GM21825 (cell line): Measurements from ENCODE around the gene AFTPH.

Experiments
- ATAC-seq: cut with Tn5 transposase; IDR thresholded peaks from one replicate; pipeline ENCODE4 v1.9.1; 2021; ENCODE audit warnings: mild to moderate bottlenecking, moderate library complexity; ENCODE audit not compliant: unreplicated experiment

AFTPH gene

GRCh38 chr2:64586883-64587481, 62.9 kb downstream of the AFTPH start:
- no peak for ATAC-seq

DNA sequence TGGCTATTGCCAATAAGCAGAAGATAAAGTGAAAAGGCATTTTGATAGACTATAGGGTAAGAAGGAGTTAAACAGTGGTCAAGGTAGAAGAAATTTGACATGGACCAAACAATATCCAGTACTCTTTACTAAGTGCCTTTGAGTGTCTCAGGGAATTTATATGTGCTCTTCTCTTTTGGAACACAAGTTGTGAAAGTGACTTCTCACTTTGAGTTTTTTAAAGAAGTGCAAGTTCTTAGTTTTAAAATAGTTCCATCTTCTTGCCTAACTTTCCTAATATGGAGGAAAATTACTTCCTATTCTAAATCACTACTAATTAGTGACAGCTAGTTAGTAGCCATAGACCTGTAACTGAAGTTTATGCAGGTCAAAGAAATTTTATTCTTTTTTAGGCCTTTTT, 63.4 kb downstream of the AFTPH start:
- no peak for ATAC-seq

DNA sequence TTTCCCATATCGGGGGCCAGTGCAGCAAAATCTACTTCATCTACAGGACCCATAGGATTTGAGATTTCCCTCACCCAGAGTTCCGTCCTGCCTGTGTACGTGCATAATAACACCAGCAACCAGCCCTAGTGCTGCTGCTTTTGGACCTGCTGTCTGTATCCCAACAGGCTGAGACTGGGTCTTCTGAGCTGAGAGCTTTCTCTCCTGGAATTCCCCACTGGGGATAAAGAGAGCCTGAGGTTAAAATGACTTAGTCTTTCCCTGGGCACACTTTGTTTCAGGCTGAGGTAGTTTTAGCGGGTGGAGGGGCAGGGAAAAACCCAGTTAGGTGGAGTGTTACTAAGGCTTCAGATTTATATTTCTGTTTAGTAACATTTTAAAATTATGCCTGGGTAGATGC, 67.1 kb downstream of the AFTPH start:
- no peak for ATAC-seq

- no peak for ATAC-seq
Observed at GRCh38 chr2:64593035-64593655, 69.0 kb downstream of the AFTPH start.

DNA sequence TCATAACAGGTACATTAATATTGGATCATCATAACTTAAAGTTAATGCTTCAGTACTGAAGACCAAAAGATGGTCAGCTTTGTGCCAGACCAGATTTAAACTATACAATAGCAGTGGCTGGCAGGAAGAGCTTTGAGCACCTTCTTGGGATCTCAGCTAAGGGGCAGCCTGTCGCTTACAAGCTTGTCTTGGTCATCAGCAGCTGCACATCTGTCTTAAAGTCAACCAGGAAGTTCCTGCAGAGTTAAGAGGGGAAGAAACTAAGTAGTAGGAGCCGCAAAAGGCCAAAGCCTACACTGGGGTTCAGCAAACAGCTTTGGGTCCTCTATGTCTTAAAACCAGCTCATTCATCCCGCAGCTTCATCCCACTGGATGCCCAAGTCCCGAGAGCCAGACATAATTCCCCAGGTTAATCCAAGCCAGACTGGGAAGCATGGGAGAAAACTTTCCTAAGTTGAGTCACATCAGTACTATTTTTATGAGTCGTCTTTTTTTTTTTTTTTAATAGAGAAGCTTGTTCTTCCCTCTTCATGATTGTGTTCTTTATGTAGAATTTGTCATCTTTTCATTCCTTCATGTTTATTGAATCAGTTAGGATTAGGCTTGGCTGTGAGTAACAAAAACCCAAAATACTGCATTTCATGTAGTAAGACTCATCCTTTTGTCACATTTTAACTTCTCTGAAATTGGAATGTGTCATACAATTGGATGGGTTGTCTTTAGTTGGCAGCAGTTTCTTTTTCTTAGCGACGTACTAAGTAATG, 70.3 kb downstream of the AFTPH start:
- ATAC-seq: no peak

GRCh38 chr2:64595397-64596176, 71.5 kb downstream of the AFTPH start:
- no peak for ATAC-seq

DNA sequence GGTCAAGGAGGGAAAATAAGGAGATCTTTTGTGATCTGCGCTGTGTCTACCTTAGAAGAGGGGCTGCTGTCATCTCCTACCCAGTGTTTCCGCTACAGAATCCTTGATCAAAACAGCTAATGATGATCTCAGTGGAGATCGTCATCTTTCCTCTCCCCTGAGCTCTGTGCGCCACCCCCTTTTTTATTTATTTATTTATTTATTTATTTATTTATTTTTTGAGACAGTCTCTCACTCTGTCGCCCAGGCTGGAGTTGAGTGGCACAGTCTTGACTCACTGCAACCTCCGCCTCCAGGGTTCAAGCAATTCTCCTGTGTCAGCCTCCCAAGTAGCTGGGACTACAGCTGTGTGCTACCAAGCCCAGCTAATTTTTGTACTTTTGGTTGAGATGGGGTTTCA, 74.1 kb downstream of the AFTPH start:
- no peak for ATAC-seq

DNA sequence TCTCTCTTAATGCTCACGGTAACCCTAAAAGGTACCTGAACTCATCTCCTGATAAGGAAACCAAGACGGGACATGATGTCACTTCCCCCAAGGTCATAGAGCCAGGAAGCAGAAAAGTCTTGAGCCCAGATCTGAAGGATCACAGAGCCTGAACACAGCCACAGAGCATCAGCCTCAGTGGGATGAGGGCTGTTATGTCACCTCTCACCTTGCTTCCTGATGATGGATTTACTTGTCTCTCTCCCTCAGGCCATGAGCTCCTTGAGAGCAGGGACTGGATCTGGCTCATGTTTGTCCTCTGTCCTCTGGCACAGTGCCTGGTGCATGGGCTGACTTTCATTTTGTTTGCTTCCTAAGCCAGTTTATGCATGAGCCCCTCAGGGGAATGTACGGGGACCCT, 75.3 kb downstream of the AFTPH start:
- no peak for ATAC-seq

DNA sequence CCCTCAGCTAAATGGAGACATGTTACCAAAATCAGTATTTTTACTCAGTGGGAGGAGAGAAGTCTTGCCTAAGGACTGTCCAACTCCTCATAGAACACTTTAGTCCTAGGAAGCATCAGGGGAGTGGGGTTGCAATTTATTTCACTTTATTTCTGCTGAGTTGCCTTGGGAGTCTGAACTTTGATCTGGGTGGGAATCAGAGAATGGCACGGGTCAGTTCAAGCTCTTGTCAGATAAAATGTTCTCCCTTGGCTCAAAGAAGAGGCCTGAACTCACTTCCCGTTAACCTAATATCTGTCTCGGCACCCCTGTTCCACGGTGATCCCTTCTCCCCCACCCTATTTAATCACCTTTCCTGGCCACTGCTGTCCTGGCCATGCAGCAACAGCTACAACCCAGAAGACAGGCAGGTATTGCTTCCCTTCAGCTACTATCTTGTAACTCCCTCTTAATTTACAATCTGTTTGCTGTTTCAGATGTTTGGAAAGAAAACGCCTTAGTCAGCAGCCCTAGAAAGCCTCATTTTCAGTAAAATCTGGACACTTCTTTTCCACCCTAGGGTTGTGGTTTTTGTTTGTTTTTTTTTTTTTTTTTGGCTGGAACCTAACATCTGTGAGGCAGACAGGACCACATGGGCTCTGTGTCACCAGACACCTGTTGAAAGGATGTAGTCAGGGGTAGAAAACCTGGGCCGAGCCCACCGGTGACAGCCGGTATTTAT, 77.1 kb downstream of the AFTPH start:
- no peak for ATAC-seq

DNA sequence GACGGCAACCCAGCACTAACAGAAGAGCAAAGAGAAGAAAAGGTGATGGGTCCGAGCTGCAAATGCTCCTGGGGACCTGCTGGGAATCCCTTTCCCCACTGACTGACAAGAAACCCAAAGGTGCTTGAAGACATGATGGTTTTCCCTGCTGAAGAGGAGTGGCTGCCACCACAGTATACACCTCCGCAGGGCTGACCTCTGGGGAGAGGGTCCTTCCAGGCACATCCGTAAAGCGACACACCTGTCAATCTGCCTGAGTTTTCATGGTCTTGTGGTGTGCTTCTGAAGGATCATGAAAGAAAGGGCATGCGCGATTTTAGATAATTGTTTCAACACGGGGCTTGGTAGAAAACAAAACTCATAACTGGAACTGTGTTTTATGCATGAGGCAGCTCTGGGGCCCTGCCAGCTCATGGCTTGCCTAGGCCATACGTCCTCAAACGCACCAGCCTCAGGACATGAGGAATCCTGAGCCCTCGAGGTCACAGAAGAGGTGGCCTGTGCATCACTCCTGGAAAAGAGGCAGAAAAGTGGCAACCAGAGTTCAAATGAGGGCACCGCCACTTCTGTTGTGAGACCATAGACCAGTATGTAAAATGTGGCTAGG, 77.8 kb downstream of the AFTPH start:
- no peak for ATAC-seq

GRCh38 chr2:64602436-64602835, 78.3 kb downstream of the AFTPH start:
- ATAC-seq: no peak

- ATAC-seq: no peak
Observed at GRCh38 chr2:64604155-64604554, 80.0 kb downstream of the AFTPH start.

- no peak for ATAC-seq
Observed at GRCh38 chr2:64605026-64605471, 80.9 kb downstream of the AFTPH start.

DNA sequence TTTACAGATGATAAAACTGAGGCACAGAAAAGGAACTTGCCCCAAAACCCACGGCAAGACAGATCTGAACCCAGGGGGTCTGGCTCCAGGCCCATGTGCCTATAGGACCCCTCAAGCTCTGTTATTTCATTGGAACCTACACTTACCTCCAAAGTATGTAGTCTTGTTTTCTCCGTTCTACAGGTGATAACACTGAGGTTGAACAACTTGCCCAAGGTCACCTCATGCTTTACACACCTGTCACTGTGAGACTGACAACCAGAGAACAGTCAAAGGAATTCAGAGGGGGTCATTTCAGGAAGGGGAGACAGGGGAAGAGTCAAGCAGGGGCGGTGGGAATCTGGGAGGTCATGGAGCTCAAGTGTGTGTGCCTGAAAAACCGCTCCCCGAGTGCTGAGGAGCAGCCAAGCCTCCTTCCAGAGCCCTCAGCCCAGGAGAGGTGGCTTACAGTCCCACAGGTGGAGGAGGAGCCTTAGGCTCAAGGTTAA, 81.9 kb downstream of the AFTPH start:
- no peak for ATAC-seq

DNA sequence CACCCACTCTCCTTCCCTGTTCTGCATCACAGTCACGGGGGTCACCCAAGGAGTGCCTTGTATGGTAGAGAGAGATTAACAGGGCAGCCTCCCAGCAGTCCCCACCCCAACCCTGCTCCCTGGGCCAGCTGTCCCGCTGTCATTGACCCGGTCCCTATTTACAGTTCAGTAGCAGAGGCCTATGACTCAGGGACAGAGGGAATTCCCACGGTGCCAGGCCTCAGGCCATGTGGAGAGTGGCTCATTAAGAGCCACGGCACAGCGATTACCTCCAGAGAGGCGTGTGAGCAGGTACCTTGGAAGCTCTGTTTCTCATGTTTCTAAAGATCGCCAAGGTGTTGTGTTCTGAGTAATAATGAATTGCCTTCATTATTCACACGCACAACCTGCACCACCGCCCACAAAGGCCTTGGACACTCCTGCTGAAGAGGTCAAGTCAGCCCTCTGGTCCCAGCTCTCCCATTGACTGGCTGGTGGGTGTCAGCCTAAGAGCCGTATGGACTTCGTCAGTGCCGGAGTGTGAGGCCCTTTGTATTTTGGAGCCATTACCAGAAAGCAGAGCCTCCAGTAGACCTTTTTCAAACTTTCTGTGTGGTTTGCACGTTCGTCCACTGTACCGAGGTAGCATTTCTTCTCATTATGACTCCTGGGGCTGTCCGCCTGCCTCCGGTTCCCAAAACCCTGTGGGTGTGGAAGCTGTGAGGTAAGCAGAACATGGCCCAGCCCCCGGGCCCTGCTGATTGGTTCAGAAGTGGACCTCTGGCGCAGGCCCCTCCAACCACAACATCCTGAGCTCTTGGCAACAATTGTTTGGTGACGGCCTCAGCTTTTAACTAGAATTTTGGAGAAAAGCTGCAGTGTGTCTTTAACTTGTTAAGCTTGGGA, 82.6 kb downstream of the AFTPH start:
- peak; percentile 85 for ATAC-seq

GRCh38 chr2:64607381-64608304, 83.5 kb downstream of the AFTPH start:
- ATAC-seq: no peak

DNA sequence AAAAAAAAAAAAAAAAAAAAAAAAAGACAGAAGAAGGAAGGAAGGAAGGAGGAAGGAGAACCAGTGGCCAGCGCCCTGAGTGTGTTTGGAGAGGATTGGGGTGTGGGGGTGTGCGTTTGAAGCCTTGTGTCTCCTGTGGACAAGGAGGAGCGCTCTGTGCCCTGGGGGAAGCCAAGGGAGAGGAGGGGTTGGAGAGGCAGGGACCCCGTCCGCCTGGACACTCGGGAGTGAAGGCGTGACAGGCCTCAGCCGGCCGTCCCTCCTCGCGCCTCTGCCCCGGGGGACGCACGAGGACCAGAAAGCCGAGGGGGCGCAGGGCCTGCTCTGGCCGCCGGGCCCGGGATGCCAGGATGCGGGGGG, 84.7 kb downstream of the AFTPH start:
- no peak for ATAC-seq

- peak; percentile 40 for ATAC-seq
Observed at GRCh38 chr2:64609227-64609941, 85.3 kb downstream of the AFTPH start.
